Astrocyte (in vitro differentiated cells and primary cell): Measurements from ENCODE around the gene NRG2.

Source experiments
- CTCF ChIP-seq: IDR thresholded peaks from 2 replicates; pipeline ENCODE4 v1.5.1; 2011; ENCODE audit warnings: low read depth, mild to moderate bottlenecking, inconsistent platforms, low read length, moderate library complexity; ENCODE audit not compliant: insufficient read depth
- EZH2 ChIP-seq: IDR thresholded peaks from 2 replicates; pipeline ENCODE4 v1.6.1; 2012; ENCODE audit warnings: mild to moderate bottlenecking, low read length, inconsistent platforms; ENCODE audit not compliant: insufficient read depth

DNA sequence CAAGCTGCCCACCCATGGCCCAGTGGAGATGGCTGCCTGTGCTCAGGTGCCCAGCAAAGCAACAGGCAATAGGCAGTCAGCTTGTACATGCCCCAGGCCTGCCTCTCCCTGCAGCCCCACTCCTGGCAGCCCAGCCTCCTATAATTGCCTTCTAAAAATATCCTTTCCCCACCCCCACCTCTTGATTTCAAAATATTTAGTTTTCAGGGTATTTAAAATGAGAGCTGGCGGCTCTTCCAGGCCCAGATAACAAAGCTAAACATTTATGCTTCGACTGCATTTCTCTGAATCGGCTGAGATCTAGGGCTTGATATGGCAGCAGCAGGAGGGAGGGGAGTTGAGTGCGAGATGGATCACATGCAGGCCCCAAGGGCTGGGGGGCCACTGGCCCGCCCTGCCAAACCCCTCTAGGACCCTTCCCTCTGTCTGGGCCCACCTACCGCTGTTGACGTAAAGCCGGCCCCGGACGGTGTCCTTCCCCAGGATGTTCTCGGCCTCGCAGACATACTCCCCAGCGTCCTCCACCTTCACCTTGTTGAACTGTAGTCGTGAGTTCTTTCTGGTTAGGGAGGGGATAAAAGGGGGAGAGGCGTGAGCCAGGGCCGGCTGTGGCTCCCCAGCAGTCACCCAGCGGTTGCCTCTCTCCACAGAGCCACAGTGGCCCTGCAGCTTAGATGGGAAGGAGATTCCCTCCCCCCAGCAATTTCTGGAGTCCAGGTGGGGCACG lies 162.5 kb downstream of the NRG2 start:
- TF ChIP-seq CTCF (no peak), EZH2 (no peak)
